Omental fat pad (tissue), 4 donors: Measurements from ENCODE around the gene PRSS27. TPM values are rescaled to one million over a fixed set of nuclear protein-coding genes. Genes with fewer than 3 reads are reported as not detected.
"Not testable (repeated sequence)": the region's sequence is repeated elsewhere in the genome, so short reads cannot be mapped to it uniquely, and the experiment has no call there.

Experiments
- ATAC-seq: fragments of 150-250 bp; one replicate; pipeline ENCODE4 v1.9.1; 2016; ENCODE audit warnings: mild to moderate bottlenecking, moderate library complexity; ENCODE audit not compliant: low FRiP score
- DNase-seq: peaks from one replicate; pipeline ENCODE4 v3.0.0-alpha.2; 2019; ENCODE audit warnings: low spot score
- total RNA-seq, 4 donors: library from RNA; depleted of rRNA; stranded (reverse); fragments of >200 nt; gene quantifications; one replicate each; pipeline ENCODE4 v1.1.0, GENCODE V29; 2016
- TF ChIP-seq, protein P1 (sequence below), 3 donors: fragments of 450-650 bp; IDR thresholded peaks; one replicate each; pipeline ENCODE4 v1.5.1; 2016 to 2017; ENCODE audit warnings: antibody characterized with exemption in 3 of 3, mild to moderate bottlenecking in 3 of 3, moderate library complexity in 2 of 3

Gene PRSS27
- total RNA-seq, 4 donors from 2014 or later: 0.65 to 1.2 (median 1.0) TPM

DNA sequence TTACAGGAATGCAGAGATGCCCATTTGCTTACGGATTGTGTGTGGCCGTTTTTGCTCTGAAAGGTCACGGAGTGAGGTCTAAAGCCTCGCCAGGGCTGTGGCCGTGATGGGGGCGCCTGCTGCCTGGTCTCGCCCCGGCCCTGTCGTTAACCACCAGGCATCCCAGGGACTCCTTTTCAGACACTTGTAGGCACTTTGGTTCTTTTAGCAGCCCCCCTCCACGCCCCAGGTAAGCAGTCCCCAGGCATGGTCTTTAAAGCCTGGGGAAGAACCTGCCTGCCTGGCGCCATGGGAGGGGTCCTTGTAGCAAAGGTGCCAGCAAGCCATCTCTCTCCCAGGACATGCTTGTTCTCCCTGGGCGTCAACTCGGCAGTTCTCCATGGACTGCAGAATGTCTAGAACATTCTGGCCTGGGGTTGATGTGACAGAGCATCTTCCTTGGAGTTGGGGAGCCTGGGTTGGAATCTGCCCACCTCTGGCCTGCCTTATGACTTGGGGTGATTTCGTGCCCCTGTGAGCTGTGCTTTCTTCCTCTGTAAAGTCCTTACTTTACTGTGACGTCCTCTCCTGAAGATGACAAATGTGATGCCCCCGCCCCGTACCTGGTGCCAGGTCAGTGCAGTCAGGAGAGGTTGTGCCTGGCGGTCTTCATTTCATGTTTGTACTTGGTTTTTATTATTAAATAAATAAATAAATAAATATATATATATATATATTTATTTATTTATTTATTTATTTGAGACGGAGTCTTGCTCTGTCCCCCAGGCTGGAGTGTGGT is 32.3 kb downstream of the PRSS27 start:
- TF ChIP-seq, protein P1, sequence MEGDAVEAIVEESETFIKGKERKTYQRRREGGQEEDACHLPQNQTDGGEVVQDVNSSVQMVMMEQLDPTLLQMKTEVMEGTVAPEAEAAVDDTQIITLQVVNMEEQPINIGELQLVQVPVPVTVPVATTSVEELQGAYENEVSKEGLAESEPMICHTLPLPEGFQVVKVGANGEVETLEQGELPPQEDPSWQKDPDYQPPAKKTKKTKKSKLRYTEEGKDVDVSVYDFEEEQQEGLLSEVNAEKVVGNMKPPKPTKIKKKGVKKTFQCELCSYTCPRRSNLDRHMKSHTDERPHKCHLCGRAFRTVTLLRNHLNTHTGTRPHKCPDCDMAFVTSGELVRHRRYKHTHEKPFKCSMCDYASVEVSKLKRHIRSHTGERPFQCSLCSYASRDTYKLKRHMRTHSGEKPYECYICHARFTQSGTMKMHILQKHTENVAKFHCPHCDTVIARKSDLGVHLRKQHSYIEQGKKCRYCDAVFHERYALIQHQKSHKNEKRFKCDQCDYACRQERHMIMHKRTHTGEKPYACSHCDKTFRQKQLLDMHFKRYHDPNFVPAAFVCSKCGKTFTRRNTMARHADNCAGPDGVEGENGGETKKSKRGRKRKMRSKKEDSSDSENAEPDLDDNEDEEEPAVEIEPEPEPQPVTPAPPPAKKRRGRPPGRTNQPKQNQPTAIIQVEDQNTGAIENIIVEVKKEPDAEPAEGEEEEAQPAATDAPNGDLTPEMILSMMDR (IDR thresholded peaks at IDR 0.05): no peak
- DNase-seq (no peak), ATAC-seq (no peak)

DNA sequence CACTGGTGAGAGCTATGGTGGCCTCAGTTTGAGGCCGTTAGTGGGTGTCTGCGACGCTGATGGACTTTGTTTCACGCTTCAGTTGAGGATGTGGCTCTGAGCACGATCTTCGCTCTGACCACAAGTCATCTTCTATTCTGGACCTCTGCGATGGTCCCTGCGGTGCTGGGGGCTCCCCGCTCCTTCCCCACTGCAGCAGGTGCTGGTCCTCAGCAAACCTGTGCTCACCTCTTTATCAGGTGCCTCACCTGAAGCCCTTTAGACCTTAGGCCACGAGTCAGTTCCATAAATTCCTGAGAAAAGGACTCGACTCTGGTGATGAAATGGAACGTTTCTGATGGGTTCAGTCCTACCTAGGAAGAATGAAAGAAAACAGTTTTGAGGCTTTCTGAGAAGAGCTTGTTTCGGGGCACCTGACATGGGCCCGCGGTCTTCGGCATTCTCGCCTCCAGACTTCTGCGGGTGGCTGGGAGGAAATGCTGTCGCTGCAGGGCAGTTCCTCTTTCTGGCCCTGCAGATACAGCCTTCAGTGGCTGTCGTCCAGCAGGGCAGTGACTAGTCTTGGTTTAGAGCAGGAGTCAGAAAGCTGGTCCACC is 33.0 kb downstream of the PRSS27 start:
- TF ChIP-seq, protein P1 (IDR thresholded peaks at IDR 0.05): no peak
- DNase-seq: no peak
- ATAC-seq: no peak

DNA sequence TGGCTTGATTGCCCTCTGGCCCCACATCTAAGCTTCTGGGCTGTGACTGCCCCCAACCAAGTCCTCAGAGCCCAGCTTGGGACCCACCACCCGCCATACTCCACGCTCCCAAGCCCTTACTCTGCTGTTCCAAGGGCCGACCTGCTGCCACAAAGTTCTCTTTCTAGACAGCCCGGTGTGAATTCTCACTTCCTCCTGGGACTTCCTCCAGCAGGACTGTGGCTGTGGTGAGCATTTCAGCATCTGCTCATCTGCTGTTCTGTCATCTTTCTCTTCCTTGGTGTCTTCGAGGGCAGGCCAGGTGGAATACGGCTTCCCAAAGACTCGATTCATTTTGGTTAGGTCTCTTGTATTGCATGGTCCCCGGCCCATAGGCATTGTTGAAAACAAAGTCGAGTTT is 33.9 kb downstream of the PRSS27 start:
- ATAC-seq, DNase-seq: not testable (repeated sequence)

DNA sequence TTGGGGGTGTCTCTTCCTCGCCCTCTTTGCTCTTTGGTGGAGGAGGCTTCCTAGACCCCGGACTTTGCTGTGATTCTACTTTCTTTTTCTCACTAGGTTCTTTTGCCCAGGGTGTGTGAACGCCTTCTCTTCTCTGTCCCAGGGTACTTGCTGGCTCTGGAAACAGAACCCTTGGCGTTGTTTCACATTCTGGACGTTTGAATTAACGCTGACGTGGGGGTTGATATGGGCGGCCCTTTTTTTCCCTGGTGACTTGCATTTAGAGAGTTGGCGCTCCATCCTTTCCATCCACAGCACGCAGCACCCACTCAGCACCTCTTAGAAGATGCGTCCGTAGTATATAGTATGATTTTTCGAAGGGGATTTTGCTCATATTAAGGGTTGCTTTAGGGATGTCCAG is 37.0 kb downstream of the PRSS27 start:
- DNase-seq, ATAC-seq: not testable (repeated sequence)

DNA sequence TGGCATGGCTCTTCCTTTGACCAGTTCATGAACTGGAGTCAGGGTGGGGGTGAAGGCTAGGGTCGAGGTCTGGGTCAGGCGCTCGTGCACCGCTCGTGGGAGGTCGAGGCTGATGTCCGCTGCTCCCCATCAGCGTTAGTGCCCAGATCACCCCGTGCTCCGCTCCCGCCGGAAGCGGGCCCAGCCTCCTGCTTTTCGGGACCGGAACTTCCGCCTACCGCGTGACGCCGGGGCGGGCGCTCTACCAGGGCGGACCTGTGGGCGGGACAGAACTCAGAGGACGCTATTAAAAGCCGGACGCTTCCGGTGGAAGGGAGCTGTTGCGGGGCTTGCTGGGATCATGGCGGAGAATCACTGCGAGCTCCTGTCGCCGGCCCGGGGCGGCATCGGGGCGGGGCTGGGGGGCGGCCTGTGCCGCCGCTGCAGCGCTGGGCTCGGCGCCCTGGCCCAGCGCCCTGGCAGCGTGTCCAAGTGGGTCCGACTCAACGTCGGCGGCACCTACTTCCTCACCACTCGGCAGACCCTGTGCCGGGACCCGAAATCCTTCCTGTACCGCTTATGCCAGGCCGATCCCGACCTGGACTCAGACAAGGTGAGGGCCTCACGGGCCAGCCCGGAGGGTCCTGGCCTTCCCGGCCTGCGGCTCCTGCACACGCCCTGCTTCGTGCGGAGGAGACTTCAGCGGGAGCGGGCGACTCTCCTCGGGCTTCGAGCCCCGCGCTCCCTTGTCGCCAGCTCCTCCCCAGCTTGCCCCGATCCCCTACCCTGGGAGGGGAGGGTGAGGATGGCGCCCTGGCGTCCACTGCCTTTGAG is 37.6 kb downstream of the PRSS27 start, which contains the start of gene KCTD5:
Gene KCTD5 (plus strand): TSS at position 315 of the 813 bp plus-strand sequence. CDS start 26 bp downstream, at position 341.
- TF ChIP-seq, protein P1 (IDR thresholded peaks at IDR 0.05): no peak
- ATAC-seq: peak; percentile 93
- DNase-seq: peak; percentile 89

DNA sequence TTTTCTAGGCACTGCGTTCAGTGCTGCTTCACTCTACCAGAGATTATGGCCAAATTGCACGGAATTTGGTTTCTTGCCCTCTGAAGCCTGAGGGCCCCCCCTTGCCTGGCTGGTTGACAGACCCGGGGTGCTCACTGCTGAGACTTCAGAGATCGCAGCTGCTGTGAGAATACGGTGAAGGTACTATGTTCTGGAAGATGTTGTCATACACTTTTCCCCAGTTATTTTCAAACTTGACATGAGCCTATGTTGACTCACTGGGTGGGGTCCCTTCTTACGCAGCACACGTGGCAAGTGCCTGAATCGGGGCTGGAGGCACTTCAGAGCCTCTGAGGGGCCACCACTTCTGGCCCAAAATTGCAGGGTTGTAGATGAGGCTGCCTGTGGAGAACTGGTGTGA is 39.7 kb downstream of the PRSS27 start:
- ATAC-seq, DNase-seq: not testable (repeated sequence)

DNA sequence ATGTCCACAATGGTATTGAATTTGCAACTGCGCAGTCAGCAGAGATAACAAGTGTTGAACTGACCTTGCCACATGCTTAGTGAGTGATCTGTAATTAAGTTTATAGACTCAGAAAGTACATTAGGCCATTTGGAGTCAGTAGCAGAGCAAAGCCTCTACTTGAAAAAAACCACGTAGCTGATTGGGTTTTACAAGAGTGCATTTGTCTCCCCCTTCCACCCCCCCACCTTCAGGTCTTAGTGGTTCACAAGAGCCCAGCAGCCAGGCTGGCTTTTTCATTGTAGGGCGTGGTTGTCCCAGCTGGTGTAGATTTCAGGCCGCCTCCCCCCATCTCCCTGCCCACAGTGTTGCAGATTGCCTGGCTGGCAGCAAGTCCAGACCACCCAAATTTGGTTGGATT is 40.1 kb downstream of the PRSS27 start:
- ATAC-seq, DNase-seq: not testable (repeated sequence)

DNA sequence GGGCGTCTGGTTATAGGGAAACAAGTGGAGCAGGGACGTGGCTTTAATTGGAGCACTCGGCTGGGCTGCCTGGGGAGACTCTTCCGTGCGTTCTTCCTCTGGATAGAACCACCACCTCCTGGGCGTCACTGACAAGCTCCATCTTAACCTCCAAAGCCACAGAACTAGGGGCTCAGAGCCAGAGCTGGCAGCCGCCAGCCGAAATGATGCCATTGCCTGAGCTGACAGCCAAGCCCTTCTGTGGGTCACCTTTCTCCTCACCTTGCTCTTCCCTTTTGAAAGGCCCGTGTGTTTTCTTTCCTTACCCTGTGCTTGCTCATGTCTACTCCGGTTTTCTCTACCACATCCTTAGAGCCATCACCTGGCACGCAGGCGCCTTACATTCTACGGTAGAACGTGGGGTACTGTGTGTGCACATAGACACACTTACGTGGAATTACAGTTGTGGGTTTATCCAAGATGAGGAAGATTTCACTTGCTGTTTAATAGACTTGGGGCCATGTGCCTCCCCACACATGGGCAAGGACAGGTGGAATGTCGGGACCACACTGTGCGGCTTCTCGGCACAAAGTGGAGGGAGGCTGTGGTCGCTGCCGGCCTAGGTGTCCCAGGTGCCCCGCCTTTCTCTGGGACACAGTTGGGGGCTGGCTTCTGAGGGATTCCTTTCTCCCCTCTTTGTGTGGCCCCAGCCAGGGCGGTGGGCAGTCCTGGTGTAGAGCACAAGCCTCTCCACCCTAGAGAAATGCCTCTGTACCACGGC is 41.6 kb downstream of the PRSS27 start:
- DNase-seq, ATAC-seq: not testable (repeated sequence)

DNA sequence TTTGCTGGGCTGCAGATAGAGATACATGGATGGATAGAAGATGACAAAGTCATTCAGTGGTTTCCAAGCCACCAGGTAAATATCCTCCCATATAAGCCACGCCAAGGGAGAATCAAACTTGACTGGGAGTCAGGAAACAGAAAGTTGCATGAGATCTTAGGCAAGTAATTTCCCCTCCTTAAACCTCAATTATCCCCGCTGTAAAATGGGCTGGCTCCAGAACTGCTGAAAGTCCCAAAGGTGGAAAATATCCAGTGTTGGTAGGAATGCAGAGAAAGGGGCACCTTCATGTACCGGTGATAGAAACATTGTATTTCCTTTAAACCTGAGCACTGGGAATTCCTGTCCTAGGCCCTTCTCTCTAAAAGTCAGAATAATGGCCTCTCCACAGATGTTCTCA is 43.1 kb downstream of the PRSS27 start:
- not testable (repeated sequence) for DNase-seq, ATAC-seq
